CD4-positive, alpha-beta memory T cell (primary cell): ENCODE results near the gene ZMYND8. TPM values are rescaled to one million over a fixed set of nuclear protein-coding genes. Genes with fewer than 3 reads are reported as not detected.

Experiments used
- CTCF ChIA-PET: fragments of 350-600 bp; sonication (Branson Sonifier 250); formaldehyde crosslinking; loops from one replicate; lab custom pipeline; 2021; ENCODE audit warnings: inconsistent platforms; ENCODE audit not compliant: partially characterized antibody; lab: Charles Lee
- POLR2A ChIA-PET: fragments of 350-600 bp; sonication (Branson Sonifier 250); formaldehyde crosslinking; loops from one replicate; lab custom pipeline; 2021; ENCODE audit not compliant: partially characterized antibody; lab: Charles Lee
- DNase-seq, 5 donors: peaks; one replicate each; pipeline versions ENCODE4 v3.0.0 to v3.0.0-alpha.2; 2020 to 2022; ENCODE audit warnings: mixed read lengths in 1 of 5
- H3K27ac ChIP-seq: one replicate; pipeline ENCODE4 v1.7.0; 2013; ENCODE audit warnings: low read depth, low read length
- H3K27me3 ChIP-seq: 2 replicates; pipeline ENCODE4 v1.7.0; 2013; ENCODE audit warnings: mild to moderate bottlenecking, low read length, moderate library complexity; ENCODE audit not compliant: insufficient read depth
- H3K36me3 ChIP-seq: 2 replicates; pipeline ENCODE4 v1.7.0; 2013; ENCODE audit warnings: mild to moderate bottlenecking, low read length, moderate library complexity; ENCODE audit not compliant: insufficient read depth
- H3K4me1 ChIP-seq: 2 replicates; pipeline ENCODE4 v1.7.0; 2013; ENCODE audit warnings: mild to moderate bottlenecking, low read length, moderate library complexity; ENCODE audit not compliant: insufficient read depth
- H3K4me3 ChIP-seq, 2 donors: one replicate each; pipeline ENCODE4 v1.7.0; 2013; ENCODE audit warnings: low read length in 2 of 2, mild to moderate bottlenecking in 1 of 2
- H3K9me3 ChIP-seq, 2 donors: one replicate each; pipeline ENCODE4 v1.7.0; 2013; ENCODE audit warnings: low read length in 2 of 2, control low read depth in 1 of 2; ENCODE audit not compliant: control insufficient read depth in 1 of 2
- H3K27ac Mint-ChIP-seq, 7 donors: one replicate each; pipeline ENCODE4 v1.8.0; 2020 to 2021; ENCODE audit warnings: mixed read lengths in 7 of 7, mild to moderate bottlenecking in 6 of 7, inconsistent platforms in 3 of 7, moderate library complexity in 3 of 7
- H3K27me3 Mint-ChIP-seq, 2 donors: one replicate each; pipeline ENCODE4 v1.8.0; 2020 to 2021; ENCODE audit warnings: mixed read lengths in 2 of 2
- H3K36me3 Mint-ChIP-seq, 2 donors: one replicate each; pipeline ENCODE4 v1.8.0; 2020 to 2021; ENCODE audit warnings: mixed read lengths in 2 of 2, inconsistent platforms in 1 of 2, mild to moderate bottlenecking in 1 of 2
- H3K4me1 Mint-ChIP-seq, 4 donors: one replicate each; pipeline ENCODE4 v1.8.0; 2020 to 2021; ENCODE audit warnings: mixed read lengths in 4 of 4, mild to moderate bottlenecking in 1 of 4
- H3K4me3 Mint-ChIP-seq, 8 donors: one replicate each; pipeline ENCODE4 v1.8.0; 2020 to 2021; ENCODE audit warnings: mixed read lengths in 8 of 8, mild to moderate bottlenecking in 7 of 8, moderate library complexity in 6 of 8, inconsistent platforms in 3 of 8
- H3K9me3 Mint-ChIP-seq, 8 donors: one replicate each; pipeline ENCODE4 v1.8.0; 2020 to 2021; ENCODE audit warnings: mixed read lengths in 8 of 8, mild to moderate bottlenecking in 5 of 8, inconsistent platforms in 3 of 8, moderate library complexity in 1 of 8
- intact Hi-C: fragments of 100-400 bp; cut with micrococcal nuclease; formaldehyde crosslinking; loops from one replicate; pipeline ENCODE4 v1.15.1; 2023
- polyA plus RNA-seq, 2 donors: library from polyadenylated mRNA; unstranded; fragments of 300-500 nt; fragmentation: Illumina TruSeq; gene quantifications; one replicate each; pipeline ENCODE4 v1.2.3, GENCODE V29; 2021
- total RNA-seq, 2 experiments: library from RNA; stranded (reverse); gene quantifications; one replicate each; pipeline ENCODE4 v1.2.3, GENCODE V29; 2021

The ZMYND8 gene
- total and polyA plus RNA-seq, 4 experiments from 2014 or later: 3.5 to 48.5 (median 33.9) TPM

DNA sequence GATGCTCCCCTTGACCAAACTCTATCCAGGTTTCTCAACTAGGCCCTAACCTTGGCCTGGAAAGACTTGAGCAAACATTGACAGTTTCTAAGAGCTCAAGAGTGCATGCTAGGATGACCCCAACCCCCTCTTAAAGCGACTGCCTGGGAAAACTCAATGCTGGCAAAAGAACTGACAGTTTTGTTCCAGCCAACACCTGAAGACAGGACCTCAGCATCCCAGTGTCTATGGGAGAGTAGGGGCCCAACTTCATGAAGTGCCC, 119.9 kb downstream of the ZMYND8 start:
- ChIA-PET CTCF (interaction anchor here (1.3 kb wide), 1 partner anchor 148 kb away, joined by 6 read pairs; no protein-coding TSS in a partner anchor), POLR2A (no interaction called here)
- DNase-seq: no peak
- no peak overlapping the region for H3K27ac ChIP-seq
- Mint-ChIP-seq H3K4me1 (peaks cover 0 to 5% (median 0%) of the 10 kb centered on the region in 4 donors), H3K27ac (peak overlapping the region in 2 of 7 donors; percentile 26 to 81), H3K36me3 (peaks cover 44 to 70% of the 10 kb centered on the region in 2 donors), H3K9me3 (no peaks in the 10 kb centered on the region), H3K27me3 (no peaks in the 10 kb centered on the region), H3K4me3 (no peak overlapping the region)
- no peaks in the 10 kb centered on the region for H3K9me3 ChIP-seq
- H3K4me3 ChIP-seq: no peak overlapping the region
- peaks cover 45% of the 10 kb centered on the region for H3K36me3 ChIP-seq
- intact Hi-C loops: no loop called here
- H3K4me1 ChIP-seq: no peaks in the 10 kb centered on the region
- H3K27me3 ChIP-seq: no peaks in the 10 kb centered on the region

DNA sequence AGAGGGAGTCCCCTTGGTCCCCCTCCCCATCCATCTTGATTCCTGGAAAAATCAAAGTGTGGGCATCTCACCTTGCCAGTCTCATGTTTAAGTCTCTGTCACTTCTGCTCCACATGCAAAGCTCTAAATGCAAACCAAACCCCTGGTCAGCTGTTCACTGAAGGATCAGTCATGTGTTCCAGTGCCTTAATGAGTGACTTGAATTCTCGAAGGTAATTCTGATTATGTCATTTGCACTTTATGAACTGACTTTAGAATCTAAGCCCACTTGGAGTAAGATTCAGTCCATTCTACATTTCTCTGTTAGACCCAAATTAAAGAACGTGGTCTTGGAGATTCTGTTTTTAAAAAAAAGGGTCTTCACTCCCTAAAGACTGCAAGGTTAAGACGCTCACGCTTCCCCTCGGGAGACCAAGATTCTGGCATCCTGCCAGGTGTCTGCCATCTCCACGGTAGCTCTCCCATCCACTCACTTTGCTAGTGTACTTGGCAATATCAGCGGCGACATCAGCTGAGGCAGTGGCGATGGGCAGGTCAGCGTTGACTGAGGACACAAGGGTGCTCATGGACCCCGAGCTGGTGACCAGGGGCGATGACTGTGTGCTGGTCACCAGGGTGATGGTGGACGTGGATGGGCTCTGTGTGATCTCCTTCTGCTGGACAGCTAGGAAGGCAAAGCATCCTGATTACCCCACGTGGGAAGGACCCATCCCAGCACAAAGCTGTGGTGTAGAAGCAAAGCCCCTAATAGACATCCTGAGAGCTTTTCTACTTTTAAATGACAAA, 120.5 kb downstream of the ZMYND8 start:
- POLR2A ChIA-PET: no interaction called here
- H3K27ac Mint-ChIP-seq: peak overlapping the region in 3 of 7 donors; percentile 42 to 87 (median 81)
- H3K9me3 Mint-ChIP-seq: no peaks in the 10 kb centered on the region
- CTCF ChIA-PET: interaction anchor here (1.3 kb wide), 1 partner anchor 148 kb away, joined by 6 read pairs; no protein-coding TSS in a partner anchor
- Histone ChIP-seq H3K4me3 (no peak overlapping the region), H3K4me1 (no peaks in the 10 kb centered on the region), H3K9me3 (no peaks in the 10 kb centered on the region), H3K27ac (no peak overlapping the region), H3K27me3 (no peaks in the 10 kb centered on the region), H3K36me3 (peaks cover 46% of the 10 kb centered on the region)
- DNase-seq: no peak
- H3K36me3 Mint-ChIP-seq: peaks cover 42 to 72% of the 10 kb centered on the region in 2 donors
- intact Hi-C loops: no loop called here
- H3K4me3 Mint-ChIP-seq: no peak overlapping the region
- peaks cover 0 to 3% (median 0%) of the 10 kb centered on the region in 4 donors for H3K4me1 Mint-ChIP-seq
- no peaks in the 10 kb centered on the region for H3K27me3 Mint-ChIP-seq

DNA sequence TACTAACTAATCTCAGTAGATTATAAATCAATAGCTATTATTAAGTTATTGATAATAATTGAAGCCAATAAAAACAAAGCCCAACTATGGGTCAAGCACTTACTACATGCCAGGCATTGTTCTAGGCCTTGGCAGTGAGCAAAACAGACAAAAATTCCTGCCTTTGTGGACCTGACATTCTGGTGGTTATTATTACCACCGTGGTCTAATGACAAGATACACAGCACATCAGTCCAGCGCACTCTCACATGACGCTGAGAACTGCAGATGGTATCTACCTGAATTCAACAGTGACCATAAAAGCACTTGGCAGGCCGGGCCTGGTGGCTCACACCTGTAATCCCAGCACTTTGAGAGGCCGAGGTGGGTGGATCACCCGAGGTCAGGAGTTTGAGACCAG, 121.4 kb downstream of the ZMYND8 start:
- peaks cover 0 to 5% (median 0%) of the 10 kb centered on the region in 4 donors for H3K4me1 Mint-ChIP-seq
- H3K36me3 ChIP-seq: peaks cover 49% of the 10 kb centered on the region
- H3K9me3 Mint-ChIP-seq: no peaks in the 10 kb centered on the region
- H3K27me3 ChIP-seq: no peaks in the 10 kb centered on the region
- H3K4me1 ChIP-seq: no peaks in the 10 kb centered on the region
- CTCF ChIA-PET: interaction anchor here (0.9 kb wide), 1 partner anchor 150 kb away, joined by 4 read pairs; no protein-coding TSS in a partner anchor
- H3K27ac ChIP-seq: no peak overlapping the region
- POLR2A ChIA-PET: no interaction called here
- H3K27ac Mint-ChIP-seq: no peak overlapping the region
- no peaks in the 10 kb centered on the region for H3K9me3 ChIP-seq
- no peak for DNase-seq
- peaks cover 48 to 79% of the 10 kb centered on the region in 2 donors for H3K36me3 Mint-ChIP-seq
- intact Hi-C loops: no loop called here
- no peak overlapping the region for H3K4me3 Mint-ChIP-seq
- H3K4me3 ChIP-seq: no peak overlapping the region
- no peaks in the 10 kb centered on the region for H3K27me3 Mint-ChIP-seq

GRCh38 chr20:47233333-47234188, 122.9 kb downstream of the ZMYND8 start:
- Mint-ChIP-seq H3K27ac (peak overlapping the region in 1 of 7 donors; percentile 59), H3K9me3 (no peaks in the 10 kb centered on the region), H3K4me3 (no peak overlapping the region), H3K27me3 (no peaks in the 10 kb centered on the region), H3K4me1 (peaks cover 0 to 5% (median 0%) of the 10 kb centered on the region in 4 donors), H3K36me3 (peaks cover 50 to 78% of the 10 kb centered on the region in 2 donors)
- Histone ChIP-seq H3K36me3 (peaks cover 58% of the 10 kb centered on the region), H3K4me1 (no peaks in the 10 kb centered on the region), H3K27me3 (no peaks in the 10 kb centered on the region), H3K4me3 (no peak overlapping the region), H3K9me3 (no peaks in the 10 kb centered on the region), H3K27ac (no peak overlapping the region)
- CTCF ChIA-PET: interaction anchor here (1.2 kb wide), 1 partner anchor 9 kb away, joined by 5 read pairs; no protein-coding TSS in a partner anchor
- no peak for DNase-seq
- POLR2A ChIA-PET: no interaction called here
- intact Hi-C loops: no loop called here

- intact Hi-C loops: no loop called here
- Histone ChIP-seq H3K4me1 (no peaks in the 10 kb centered on the region), H3K9me3 (no peaks in the 10 kb centered on the region), H3K27ac (no peak overlapping the region), H3K4me3 (no peak overlapping the region), H3K36me3 (peaks cover 55% of the 10 kb centered on the region), H3K27me3 (no peaks in the 10 kb centered on the region)
- peaks cover 0 to 3% (median 0%) of the 10 kb centered on the region in 4 donors for H3K4me1 Mint-ChIP-seq
- H3K36me3 Mint-ChIP-seq: peaks cover 47 to 76% of the 10 kb centered on the region in 2 donors
- H3K27ac Mint-ChIP-seq: no peak overlapping the region
- ChIA-PET POLR2A (no interaction called here), CTCF (interaction anchor here (1.2 kb wide), 1 partner anchor 10 kb away, joined by 5 read pairs; no protein-coding TSS in a partner anchor)
- DNase-seq: no peak
- H3K4me3 Mint-ChIP-seq: no peak overlapping the region
- no peaks in the 10 kb centered on the region for H3K9me3 Mint-ChIP-seq
- no peaks in the 10 kb centered on the region for H3K27me3 Mint-ChIP-seq
These were observed 124.0 kb downstream of the ZMYND8 start for GRCh38 chr20:47232518-47232917.

- no peaks in the 10 kb centered on the region for H3K9me3 ChIP-seq
- Mint-ChIP-seq H3K4me3 (no peak overlapping the region), H3K27ac (peak overlapping the region in 1 of 7 donors; percentile 39), H3K4me1 (peaks cover 0 to 2% (median 0%) of the 10 kb centered on the region in 4 donors), H3K36me3 (peaks cover 40 to 73% of the 10 kb centered on the region in 2 donors), H3K9me3 (no peaks in the 10 kb centered on the region), H3K27me3 (no peaks in the 10 kb centered on the region)
- no peaks in the 10 kb centered on the region for H3K27me3 ChIP-seq
- H3K4me1 ChIP-seq: no peaks in the 10 kb centered on the region
- H3K27ac ChIP-seq: no peak overlapping the region
- ChIA-PET POLR2A (no interaction called here), CTCF (no interaction called here)
- no peak overlapping the region for H3K4me3 ChIP-seq
- intact Hi-C loops: no loop called here
- DNase-seq: no peak
- peaks cover 58% of the 10 kb centered on the region for H3K36me3 ChIP-seq
These were observed 125.0 kb downstream of the ZMYND8 start for GRCh38 chr20:47231382-47232039.
